A673 (cell line): Measurements from ENCODE around the gene SH3PXD2B.

Experiments used
- CTCF ChIP-seq: fragments of 300-800, 200-600 bp; sonication (generic); conservative IDR thresholded peaks from 2 replicates; pipeline ENCODE4 v1.5.1; 2017; ENCODE audit warnings: low read depth, mild to moderate bottlenecking, antibody characterized with exemption, low read length, moderate library complexity, mixed read lengths
- EZH2 ChIP-seq: fragments of 200-600 bp; sonication (generic); IDR thresholded peaks from 2 replicates; pipeline ENCODE4 v1.6.1; 2017; ENCODE audit warnings: borderline replicate concordance, low read depth, mild to moderate bottlenecking, mixed read lengths, antibody characterized with exemption, low read length; ENCODE audit not compliant: poor library complexity, severe bottlenecking

- TF ChIP-seq CTCF (no peak), EZH2 (no peak)
These were observed 151.2 kb downstream of the SH3PXD2B start for GRCh38 chr5:172303162-172303561.
